ENCODE data around the gene AGBL1.

AGBL1 gene

GRCh38 chr15:86392874-86393273, 313.2 kb downstream of the AGBL1 start:
- Histone ChIP-seq H3K36me3 (ENCODE audit: insufficient read depth, low read length) (no peaks in the 10 kb centered on the region), H3K4me1 (ENCODE audit: insufficient read depth, low read length) (no peaks in the 10 kb centered on the region), H3K9me3 (ENCODE audit: low read length) (no peaks in the 10 kb centered on the region), H2AFZ (ENCODE audit: low read depth, low read length) (no peak overlapping the region), H3K27me3 (ENCODE audit: insufficient read depth, low read length) (no peaks in the 10 kb centered on the region), H3K4me3 (ENCODE audit: low read length) (no peak overlapping the region)

DNA sequence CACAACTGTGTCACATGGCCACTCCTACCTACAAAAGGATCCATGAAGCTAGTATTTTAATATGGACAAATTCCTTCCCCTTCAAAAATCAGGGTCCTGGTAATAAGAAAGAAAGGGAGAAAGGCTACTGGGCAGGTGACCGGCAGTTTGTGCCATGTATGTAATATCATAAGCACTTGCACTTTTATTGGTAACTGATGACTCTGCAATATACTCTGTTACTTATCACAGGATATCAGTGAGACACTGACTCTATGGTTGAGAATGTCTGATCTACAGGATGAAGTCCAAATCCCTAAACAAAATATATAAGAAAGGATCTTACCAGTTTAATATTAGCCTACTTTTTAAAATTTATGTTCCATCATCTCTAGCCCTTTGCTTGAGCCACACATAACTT, 315.2 kb downstream of the AGBL1 start:
- Histone ChIP-seq H3K4me1 (ENCODE audit: insufficient read depth, low read length) (no peaks in the 10 kb centered on the region), H3K9me3 (ENCODE audit: low read length) (no peaks in the 10 kb centered on the region), H3K4me3 (ENCODE audit: low read length) (no peak overlapping the region), H3K36me3 (ENCODE audit: insufficient read depth, low read length) (no peaks in the 10 kb centered on the region), H2AFZ (ENCODE audit: low read depth, low read length) (no peak overlapping the region), H3K27me3 (ENCODE audit: insufficient read depth, low read length) (no peaks in the 10 kb centered on the region)

DNA sequence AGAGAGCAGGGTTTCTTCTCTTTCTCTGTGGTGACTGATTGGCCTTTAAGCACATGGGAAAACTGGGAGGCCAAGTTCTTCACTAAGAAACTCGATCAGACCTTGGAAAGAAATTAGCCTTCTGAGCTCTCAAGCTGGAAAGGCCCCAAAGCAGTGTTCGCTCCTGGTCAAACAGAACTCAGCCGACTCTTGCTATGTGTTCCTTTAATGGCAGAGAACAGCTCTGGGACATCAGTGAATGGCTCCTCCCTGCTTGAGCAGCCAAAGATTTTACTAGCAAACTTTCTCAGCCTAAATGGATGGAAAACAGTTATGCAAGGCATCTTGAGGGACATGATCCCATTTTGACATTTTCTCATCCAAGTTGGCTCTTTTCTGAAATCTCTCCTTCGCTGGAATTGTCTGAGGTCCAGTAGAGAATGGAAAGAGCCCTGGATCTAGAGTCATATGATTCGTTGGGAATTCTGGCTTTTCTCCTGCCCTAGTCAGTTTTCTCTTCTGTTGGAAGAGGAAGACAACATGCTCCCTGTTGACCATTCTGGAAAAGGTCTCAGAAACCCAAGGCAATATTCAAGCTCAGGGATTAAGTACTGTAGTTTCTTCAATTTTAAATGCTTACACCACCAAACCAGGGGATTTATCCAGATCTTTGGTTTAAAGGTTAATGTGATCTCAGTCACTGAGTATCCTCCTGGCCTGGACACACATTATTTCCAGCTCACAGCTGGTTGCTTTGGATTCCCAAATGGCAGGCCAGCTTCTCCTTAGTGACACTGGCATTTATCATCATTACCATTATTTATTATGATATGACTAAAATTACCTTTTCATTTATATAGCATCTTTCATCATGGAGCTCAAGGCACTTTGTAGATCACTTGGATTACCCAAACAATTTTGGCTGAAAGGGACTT, 319.6 kb downstream of the AGBL1 start:
- no peak overlapping the region for H2AFZ ChIP-seq (ENCODE audit: low read depth, low read length)
- no peak overlapping the region for H3K4me3 ChIP-seq (ENCODE audit: low read length)
- no peaks in the 10 kb centered on the region for H3K36me3 ChIP-seq (ENCODE audit: insufficient read depth, low read length)
- no peaks in the 10 kb centered on the region for H3K9me3 ChIP-seq (ENCODE audit: low read length)
- H3K4me1 ChIP-seq (ENCODE audit: insufficient read depth, low read length) = no peaks in the 10 kb centered on the region
- no peaks in the 10 kb centered on the region for H3K27me3 ChIP-seq (ENCODE audit: insufficient read depth, low read length)

DNA sequence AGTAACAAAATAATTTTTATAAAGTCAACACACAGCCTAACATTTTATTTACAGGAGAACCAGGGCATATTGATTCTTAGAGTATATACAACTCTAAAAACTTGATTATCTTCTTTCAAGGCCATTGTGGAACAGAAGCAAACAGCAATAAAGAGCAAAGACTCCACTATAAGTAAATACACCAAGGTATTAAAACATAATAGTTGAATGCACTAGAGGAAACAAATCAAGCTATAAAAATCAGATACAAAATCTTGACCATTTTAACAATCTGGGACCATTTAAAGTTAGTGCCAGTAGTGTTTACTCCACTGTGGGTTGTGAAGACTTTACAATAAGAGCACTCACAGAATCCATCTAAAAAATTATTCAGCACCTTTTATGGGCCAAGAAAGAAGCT, 323.6 kb downstream of the AGBL1 start:
- no peak overlapping the region for H2AFZ ChIP-seq (ENCODE audit: low read depth, low read length)
- H3K9me3 ChIP-seq (ENCODE audit: low read length) = no peaks in the 10 kb centered on the region
- H3K4me3 ChIP-seq (ENCODE audit: low read length) = no peak overlapping the region
- H3K36me3 ChIP-seq (ENCODE audit: insufficient read depth, low read length) = no peaks in the 10 kb centered on the region
- no peaks in the 10 kb centered on the region for H3K4me1 ChIP-seq (ENCODE audit: insufficient read depth, low read length)
- no peaks in the 10 kb centered on the region for H3K27me3 ChIP-seq (ENCODE audit: insufficient read depth, low read length)

DNA sequence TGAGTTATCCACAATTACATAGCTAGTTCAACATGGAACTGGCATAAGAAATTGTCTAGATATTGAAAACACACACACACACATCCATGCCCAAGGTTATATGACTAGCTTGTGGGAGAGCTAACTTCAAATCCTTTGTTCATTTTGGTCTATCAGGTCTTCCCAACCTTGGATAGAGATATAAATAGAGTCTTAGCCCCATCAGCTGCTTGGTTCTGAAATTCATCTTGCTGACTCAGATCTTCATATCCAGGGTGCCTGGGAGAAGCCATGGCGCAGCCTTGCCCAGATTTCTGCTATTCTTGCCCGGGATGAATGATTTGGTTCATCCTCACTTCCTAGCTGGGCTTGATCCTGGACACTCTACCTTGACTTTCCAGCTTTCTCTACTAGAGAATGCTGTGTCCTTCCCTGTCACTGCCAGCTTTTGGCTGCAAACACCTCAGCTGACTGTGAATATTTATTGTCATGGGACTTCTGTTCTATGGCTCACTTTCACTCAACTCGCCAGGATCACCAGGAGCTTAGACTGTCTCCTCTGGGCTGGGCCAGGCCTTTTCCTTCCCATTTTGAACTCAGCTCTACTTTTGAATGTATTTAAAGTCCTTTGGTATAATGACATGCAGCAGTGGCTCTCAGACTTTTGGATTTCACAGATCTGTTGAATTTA, 324.4 kb downstream of the AGBL1 start:
- no peaks in the 10 kb centered on the region for H3K9me3 ChIP-seq (ENCODE audit: low read length)
- H3K27me3 ChIP-seq (ENCODE audit: insufficient read depth, low read length) = no peaks in the 10 kb centered on the region
- H3K4me1 ChIP-seq (ENCODE audit: insufficient read depth, low read length) = no peaks in the 10 kb centered on the region
- H3K36me3 ChIP-seq (ENCODE audit: insufficient read depth, low read length) = no peaks in the 10 kb centered on the region
- no peak overlapping the region for H3K4me3 ChIP-seq (ENCODE audit: low read length)
- H2AFZ ChIP-seq (ENCODE audit: low read depth, low read length) = no peak overlapping the region

GRCh38 chr15:86408261-86408660, 328.6 kb downstream of the AGBL1 start:
- H3K4me1 ChIP-seq (ENCODE audit: insufficient read depth, low read length) = no peaks in the 10 kb centered on the region
- no peak overlapping the region for H3K4me3 ChIP-seq (ENCODE audit: low read length)
- no peak overlapping the region for H2AFZ ChIP-seq (ENCODE audit: low read depth, low read length)
- H3K36me3 ChIP-seq (ENCODE audit: insufficient read depth, low read length) = no peaks in the 10 kb centered on the region
- H3K9me3 ChIP-seq (ENCODE audit: low read length) = no peaks in the 10 kb centered on the region
- no peaks in the 10 kb centered on the region for H3K27me3 ChIP-seq (ENCODE audit: insufficient read depth, low read length)

- Histone ChIP-seq H3K36me3 (ENCODE audit: insufficient read depth, low read length) (no peaks in the 10 kb centered on the region), H3K4me1 (ENCODE audit: insufficient read depth, low read length) (no peaks in the 10 kb centered on the region), H2AFZ (ENCODE audit: low read depth, low read length) (no peak overlapping the region), H3K27me3 (ENCODE audit: insufficient read depth, low read length) (no peaks in the 10 kb centered on the region), H3K4me3 (ENCODE audit: low read length) (no peak overlapping the region), H3K9me3 (ENCODE audit: low read length) (no peaks in the 10 kb centered on the region)
Observed at GRCh38 chr15:86411916-86412315, 332.2 kb downstream of the AGBL1 start.

GRCh38 chr15:86413191-86413590, 333.5 kb downstream of the AGBL1 start:
- no peaks in the 10 kb centered on the region for H3K36me3 ChIP-seq (ENCODE audit: insufficient read depth, low read length)
- H3K4me3 ChIP-seq (ENCODE audit: low read length) = no peak overlapping the region

DNA sequence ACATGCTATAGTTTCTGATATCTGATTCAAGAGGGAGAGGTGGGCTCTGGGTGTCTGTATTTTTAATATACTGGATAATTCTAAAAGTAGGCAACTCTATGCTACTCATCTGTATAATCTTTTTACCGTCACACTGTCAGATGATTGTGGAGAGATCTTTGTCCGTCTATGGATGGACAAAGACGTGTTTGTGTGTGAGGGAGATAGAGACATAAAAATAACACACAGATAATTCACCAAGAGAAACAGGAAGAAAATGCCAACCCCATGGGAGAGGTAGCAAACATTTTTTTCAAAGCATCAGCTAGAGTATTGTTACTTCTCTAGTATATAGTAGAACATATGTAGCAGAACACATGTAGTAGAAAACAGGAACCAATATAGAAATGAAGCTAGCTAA, 346.1 kb downstream of the AGBL1 start:
- no peaks in the 10 kb centered on the region for H3K9me3 ChIP-seq (ENCODE audit: low read length)
- H3K27me3 ChIP-seq (ENCODE audit: insufficient read depth, low read length) = no peaks in the 10 kb centered on the region
- no peak overlapping the region for H3K4me3 ChIP-seq (ENCODE audit: low read length)
- no peaks in the 10 kb centered on the region for H3K4me1 ChIP-seq (ENCODE audit: insufficient read depth, low read length)
- H3K36me3 ChIP-seq (ENCODE audit: insufficient read depth, low read length) = no peaks in the 10 kb centered on the region
- no peak overlapping the region for H2AFZ ChIP-seq (ENCODE audit: low read depth, low read length)

More at GRCh38 chr15:86413191-86413590, 333.5 kb downstream of the AGBL1 start:
- Histone ChIP-seq H3K4me1 (ENCODE audit: insufficient read depth, low read length) (no peaks in the 10 kb centered on the region), H2AFZ (ENCODE audit: low read depth, low read length) (no peak overlapping the region), H3K27me3 (ENCODE audit: insufficient read depth, low read length) (no peaks in the 10 kb centered on the region), H3K9me3 (ENCODE audit: low read length) (no peaks in the 10 kb centered on the region)

DNA sequence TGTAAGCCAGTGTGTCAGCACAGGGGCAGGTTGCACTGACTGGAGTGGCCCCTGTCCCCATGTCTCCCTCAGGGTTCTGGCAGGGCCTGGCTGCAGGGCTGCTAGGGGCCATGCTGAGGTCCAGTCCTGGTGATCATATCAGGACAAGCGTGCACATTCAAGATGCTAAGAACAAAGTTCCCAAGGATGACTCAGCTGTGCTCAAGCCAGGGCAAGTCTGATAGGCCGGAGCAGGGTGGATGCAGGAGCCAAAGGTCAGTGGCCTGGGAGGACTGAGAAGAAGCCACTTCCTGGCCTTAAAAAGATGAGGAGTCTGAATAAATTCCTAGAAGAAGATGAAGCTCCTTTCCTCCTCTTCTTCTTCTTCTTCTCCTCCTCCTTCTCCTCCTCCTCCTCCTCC, 353.2 kb downstream of the AGBL1 start:
- Histone ChIP-seq H3K36me3 (ENCODE audit: insufficient read depth, low read length) (no peaks in the 10 kb centered on the region), H2AFZ (ENCODE audit: low read depth, low read length) (no peak overlapping the region), H3K4me3 (ENCODE audit: low read length) (no peak overlapping the region), H3K9me3 (ENCODE audit: low read length) (no peaks in the 10 kb centered on the region), H3K27me3 (ENCODE audit: insufficient read depth, low read length) (no peaks in the 10 kb centered on the region), H3K4me1 (ENCODE audit: insufficient read depth, low read length) (no peaks in the 10 kb centered on the region)

DNA sequence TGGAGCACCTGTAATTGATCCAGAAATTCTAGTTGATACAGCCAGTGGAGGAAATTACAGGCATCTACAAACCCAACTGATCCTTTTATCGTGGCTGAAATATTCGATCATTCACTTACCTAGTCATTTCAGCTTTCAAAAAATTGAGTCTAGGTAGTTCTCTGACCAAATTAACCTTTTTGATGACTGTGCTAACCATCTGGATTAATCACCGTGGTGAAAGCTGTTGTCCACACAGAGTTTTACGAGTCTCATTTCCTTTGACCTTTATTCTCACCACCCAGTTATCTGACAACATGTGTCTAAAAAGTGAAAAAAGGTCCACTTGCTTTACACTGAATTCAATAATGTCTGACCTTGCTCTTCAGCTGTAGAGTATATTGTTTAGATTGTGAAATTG, 354.3 kb downstream of the AGBL1 start:
- Histone ChIP-seq H3K4me3 (ENCODE audit: low read length) (no peak overlapping the region), H3K9me3 (ENCODE audit: low read length) (no peaks in the 10 kb centered on the region), H3K36me3 (ENCODE audit: insufficient read depth, low read length) (no peaks in the 10 kb centered on the region)

GRCh38 chr15:86439614-86440013, 359.9 kb downstream of the AGBL1 start:
- H2AFZ ChIP-seq (ENCODE audit: low read depth, low read length) = no peak overlapping the region
- no peaks in the 10 kb centered on the region for H3K36me3 ChIP-seq (ENCODE audit: insufficient read depth, low read length)
- H3K27me3 ChIP-seq (ENCODE audit: insufficient read depth, low read length) = no peaks in the 10 kb centered on the region
- H3K4me1 ChIP-seq (ENCODE audit: insufficient read depth, low read length) = peaks cover under 1% of the 10 kb centered on the region
- H3K4me3 ChIP-seq (ENCODE audit: low read length) = no peak overlapping the region
- H3K9me3 ChIP-seq (ENCODE audit: low read length) = no peaks in the 10 kb centered on the region

More for the DNA sequence above, 354.3 kb downstream of the AGBL1 start:
- Histone ChIP-seq H3K4me1 (ENCODE audit: insufficient read depth, low read length) (no peaks in the 10 kb centered on the region), H2AFZ (ENCODE audit: low read depth, low read length) (no peak overlapping the region), H3K27me3 (ENCODE audit: insufficient read depth, low read length) (no peaks in the 10 kb centered on the region)

DNA sequence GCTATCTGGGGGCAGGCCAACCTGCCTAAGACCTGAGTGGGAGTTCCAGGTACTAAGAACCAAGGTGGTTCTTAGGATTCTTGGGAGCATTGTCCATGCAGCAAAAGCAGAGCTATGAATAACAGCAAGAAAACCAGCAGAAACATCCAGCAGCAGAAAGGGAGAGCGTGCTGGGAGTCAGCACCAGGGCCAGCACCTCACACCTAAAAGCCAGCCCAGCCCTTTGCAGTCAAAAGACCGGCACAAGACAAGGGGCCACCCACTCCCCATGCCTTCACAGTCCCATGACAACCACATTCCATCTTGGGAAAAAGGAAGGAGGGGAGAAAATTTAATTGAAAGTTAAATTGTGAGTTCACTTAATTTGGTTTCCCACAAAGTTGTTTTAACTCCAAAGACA, 364.9 kb downstream of the AGBL1 start:
- Histone ChIP-seq H3K36me3 (ENCODE audit: insufficient read depth, low read length) (no peaks in the 10 kb centered on the region), H3K9me3 (ENCODE audit: low read length) (no peaks in the 10 kb centered on the region), H3K27me3 (ENCODE audit: insufficient read depth, low read length) (no peaks in the 10 kb centered on the region), H3K4me1 (ENCODE audit: insufficient read depth, low read length) (peaks cover 7% of the 10 kb centered on the region), H2AFZ (ENCODE audit: low read depth, low read length) (no peak overlapping the region), H3K4me3 (ENCODE audit: low read length) (no peak overlapping the region)
